Measurements from ENCODE around the gene EVI5.
A peak's percentile ranks its signal among the peaks of the same experiment; 100 is the strongest.

EVI5 gene

GRCh38 chr1:92473781-92474495, 311.0 kb downstream of the EVI5 start:
- TF ChIP-seq, protein P1, sequence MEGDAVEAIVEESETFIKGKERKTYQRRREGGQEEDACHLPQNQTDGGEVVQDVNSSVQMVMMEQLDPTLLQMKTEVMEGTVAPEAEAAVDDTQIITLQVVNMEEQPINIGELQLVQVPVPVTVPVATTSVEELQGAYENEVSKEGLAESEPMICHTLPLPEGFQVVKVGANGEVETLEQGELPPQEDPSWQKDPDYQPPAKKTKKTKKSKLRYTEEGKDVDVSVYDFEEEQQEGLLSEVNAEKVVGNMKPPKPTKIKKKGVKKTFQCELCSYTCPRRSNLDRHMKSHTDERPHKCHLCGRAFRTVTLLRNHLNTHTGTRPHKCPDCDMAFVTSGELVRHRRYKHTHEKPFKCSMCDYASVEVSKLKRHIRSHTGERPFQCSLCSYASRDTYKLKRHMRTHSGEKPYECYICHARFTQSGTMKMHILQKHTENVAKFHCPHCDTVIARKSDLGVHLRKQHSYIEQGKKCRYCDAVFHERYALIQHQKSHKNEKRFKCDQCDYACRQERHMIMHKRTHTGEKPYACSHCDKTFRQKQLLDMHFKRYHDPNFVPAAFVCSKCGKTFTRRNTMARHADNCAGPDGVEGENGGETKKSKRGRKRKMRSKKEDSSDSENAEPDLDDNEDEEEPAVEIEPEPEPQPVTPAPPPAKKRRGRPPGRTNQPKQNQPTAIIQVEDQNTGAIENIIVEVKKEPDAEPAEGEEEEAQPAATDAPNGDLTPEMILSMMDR (IDR thresholded peaks at IDR 0.05; ENCODE audit: borderline replicate concordance, control extremely low read depth, extremely low read depth, insufficient read depth, missing control alignments) = no peak
- in situ Hi-C loops (cut with MboI; ENCODE audit: low sequenced_read_pairs, unreplicated experiment) = no loop called here
- DNase-seq (ENCODE audit: low spot score) = peak; percentile 45

GRCh38 chr1:92470216-92470615, 314.7 kb downstream of the EVI5 start:
- in situ Hi-C loops (cut with MboI; ENCODE audit: low sequenced_read_pairs, unreplicated experiment) = no loop called here
- TF ChIP-seq, protein P1 (IDR thresholded peaks at IDR 0.05; ENCODE audit: borderline replicate concordance, control extremely low read depth, extremely low read depth, insufficient read depth, missing control alignments) = no peak
- no peak for DNase-seq (ENCODE audit: low spot score)

DNA sequence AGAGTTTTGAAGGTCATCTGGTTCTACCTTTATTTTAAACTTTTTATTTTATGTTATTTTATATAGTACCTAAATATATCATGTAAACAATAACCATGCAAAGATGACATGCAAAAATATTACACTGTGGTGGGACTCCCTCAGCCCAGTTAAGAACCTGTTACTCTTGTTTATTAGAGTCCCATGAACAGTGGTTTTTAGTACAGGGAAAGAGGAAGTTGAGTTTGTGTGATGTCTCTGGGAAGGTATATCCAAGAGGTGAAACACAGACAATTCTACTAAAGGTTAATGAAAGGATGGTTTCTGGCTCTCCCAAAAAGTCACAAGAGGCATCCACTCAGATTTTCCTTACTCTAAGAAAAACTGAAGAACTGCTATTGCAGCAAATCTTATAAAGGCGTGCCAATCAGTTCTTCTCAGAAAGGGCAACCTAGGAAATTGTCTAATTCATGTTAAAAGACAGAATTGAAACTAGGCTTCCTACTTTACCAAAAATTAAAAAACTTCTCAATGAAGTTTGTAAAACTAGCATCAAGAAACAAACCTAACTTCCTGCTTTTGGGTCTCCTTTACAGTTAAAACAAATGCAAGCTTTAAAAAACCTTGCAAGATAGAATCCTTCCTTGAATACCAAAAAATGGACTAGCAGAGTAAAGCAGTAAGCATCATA, 318.1 kb downstream of the EVI5 start:
- in situ Hi-C loops (cut with MboI; ENCODE audit: low sequenced_read_pairs, unreplicated experiment) = loop anchor here (10.0 kb wide), 1 partner anchor 138 kb away; no protein-coding TSS in a partner anchor
- TF ChIP-seq, protein P1 (IDR thresholded peaks at IDR 0.05; ENCODE audit: borderline replicate concordance, control extremely low read depth, extremely low read depth, insufficient read depth, missing control alignments) = no peak
- DNase-seq (ENCODE audit: low spot score) = no peak

- TF ChIP-seq, protein P1 (IDR thresholded peaks at IDR 0.05; ENCODE audit: borderline replicate concordance, control extremely low read depth, extremely low read depth, insufficient read depth, missing control alignments) = no peak
- in situ Hi-C loops (cut with MboI; ENCODE audit: low sequenced_read_pairs, unreplicated experiment) = loop anchor here (10.0 kb wide), 1 partner anchor 140 kb away; no protein-coding TSS in a partner anchor
- DNase-seq (ENCODE audit: low spot score) = no peak
Measured at GRCh38 chr1:92465256-92465647, 319.7 kb downstream of the EVI5 start.

DNA sequence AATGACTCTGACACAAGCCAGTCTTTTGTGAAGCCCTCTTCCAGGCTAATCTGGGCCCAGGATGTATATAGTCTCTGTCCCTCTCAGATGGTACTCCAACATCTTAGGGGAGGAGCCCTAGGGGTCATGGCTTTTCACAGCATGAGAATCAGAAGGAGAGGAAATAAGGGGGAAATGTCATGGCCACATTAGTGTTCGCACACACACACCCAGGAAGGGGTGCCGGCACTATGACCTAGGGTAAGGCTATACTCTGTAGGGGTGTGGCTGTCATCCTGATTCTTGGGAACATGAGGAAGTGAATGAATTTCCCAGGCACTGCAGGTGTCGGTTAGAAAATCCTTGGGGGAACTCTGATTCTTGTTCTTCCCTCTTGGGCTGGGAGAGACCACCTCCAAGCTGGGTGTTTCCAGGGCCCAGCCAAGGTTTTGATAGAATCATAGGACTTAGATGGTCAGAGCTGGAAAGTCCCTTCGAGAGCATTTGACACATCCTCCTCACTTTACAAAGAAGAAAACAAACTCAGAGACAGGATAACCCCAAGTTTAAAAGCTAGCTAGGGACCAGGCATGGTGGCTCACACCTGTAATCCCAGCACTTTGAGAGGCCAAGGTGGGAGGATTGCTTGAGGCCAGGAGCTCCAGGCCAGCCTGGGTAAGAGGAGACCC, 320.2 kb downstream of the EVI5 start:
- no peak for DNase-seq (ENCODE audit: low spot score)
- in situ Hi-C loops (cut with MboI; ENCODE audit: low sequenced_read_pairs, unreplicated experiment) = loop anchor here (10.0 kb wide), 1 partner anchor 140 kb away; no protein-coding TSS in a partner anchor
- TF ChIP-seq, protein P1 (IDR thresholded peaks at IDR 0.05; ENCODE audit: borderline replicate concordance, control extremely low read depth, extremely low read depth, insufficient read depth, missing control alignments) = no peak

GRCh38 chr1:92461364-92462097, 323.4 kb downstream of the EVI5 start:
- TF ChIP-seq, protein P1 (IDR thresholded peaks at IDR 0.05; ENCODE audit: borderline replicate concordance, control extremely low read depth, extremely low read depth, insufficient read depth, missing control alignments) = no peak
- in situ Hi-C loops (cut with MboI; ENCODE audit: low sequenced_read_pairs, unreplicated experiment) = loop anchor here (10.0 kb wide), 1 partner anchor 143 kb away; no protein-coding TSS in a partner anchor
- peak; percentile 54 for DNase-seq (ENCODE audit: low spot score)

Measured in GM13976 (cell line).